Embryonic facial prominence (tissue), 1 donor: Measurements from ENCODE around the gene CIB2.
A peak's percentile ranks its signal among the peaks of the same experiment; 100 is the strongest.

Experiments used
- DNase-seq: peaks from one replicate; pipeline ENCODE4 v3.0.0-alpha.2; 2016; ENCODE audit errors: extremely low spot score

CIB2 gene

GRCh38 chr15:78107471-78107870 is 23.8 kb downstream of the CIB2 start:
- no peak for DNase-seq

- no peak for DNase-seq
Observed at GRCh38 chr15:78105476-78106241, 25.6 kb downstream of the CIB2 start.

- DNase-seq, result no peak
Observed at GRCh38 chr15:78104566-78105475, 26.4 kb downstream of the CIB2 start.

GRCh38 chr15:78104119-78104479 is 27.1 kb downstream of the CIB2 start:
- DNase-seq, result no peak

GRCh38 chr15:78103406-78104118 is 27.7 kb downstream of the CIB2 start:
- no peak for DNase-seq

GRCh38 chr15:78102741-78103140 is 28.5 kb downstream of the CIB2 start:
- DNase-seq, result no peak

GRCh38 chr15:78102211-78102610 is 29.0 kb downstream of the CIB2 start:
- no peak for DNase-seq

- DNase-seq, result no peak
Observed at GRCh38 chr15:78101423-78102105, 29.7 kb downstream of the CIB2 start.

- DNase-seq, result no peak
Observed at GRCh38 chr15:78100886-78101285, 30.4 kb downstream of the CIB2 start.

- no peak for DNase-seq
Observed at GRCh38 chr15:78098131-78098755, 33.0 kb downstream of the CIB2 start.

GRCh38 chr15:78097667-78098066 is 33.6 kb downstream of the CIB2 start:
- DNase-seq, result no peak

GRCh38 chr15:78093242-78094020 is 37.8 kb downstream of the CIB2 start:
- DNase-seq, result peak; percentile 52

- DNase-seq, result no peak
Observed at GRCh38 chr15:78092261-78093041, 38.8 kb downstream of the CIB2 start, which contains the start of gene SH2D7. TSS of gene SH2D7 (plus strand) at chr15:78092561. CDS start at chr15:78092585, 24 bp downstream.

GRCh38 chr15:78090422-78091063 is 40.7 kb downstream of the CIB2 start:
- no peak for DNase-seq

GRCh38 chr15:78088773-78089080 is 42.5 kb downstream of the CIB2 start:
- DNase-seq, result no peak

GRCh38 chr15:78087951-78088772 is 43.1 kb downstream of the CIB2 start:
- DNase-seq, result no peak

- DNase-seq, result peak; percentile 57
Observed at GRCh38 chr15:78085928-78086327, 45.3 kb downstream of the CIB2 start.

GRCh38 chr15:78084449-78084750 is 46.8 kb downstream of the CIB2 start:
- no peak for DNase-seq
